ENCODE results near the gene COL23A1. TPM values are rescaled to one million over a fixed set of nuclear protein-coding genes. Genes with fewer than 3 reads are reported as not detected.

The COL23A1 gene
- total and polyA plus RNA-seq, 2 of the 13 experiments (the other 11 are each of a cell fraction or from before 2014, with no cell fraction given) = not detected

DNA sequence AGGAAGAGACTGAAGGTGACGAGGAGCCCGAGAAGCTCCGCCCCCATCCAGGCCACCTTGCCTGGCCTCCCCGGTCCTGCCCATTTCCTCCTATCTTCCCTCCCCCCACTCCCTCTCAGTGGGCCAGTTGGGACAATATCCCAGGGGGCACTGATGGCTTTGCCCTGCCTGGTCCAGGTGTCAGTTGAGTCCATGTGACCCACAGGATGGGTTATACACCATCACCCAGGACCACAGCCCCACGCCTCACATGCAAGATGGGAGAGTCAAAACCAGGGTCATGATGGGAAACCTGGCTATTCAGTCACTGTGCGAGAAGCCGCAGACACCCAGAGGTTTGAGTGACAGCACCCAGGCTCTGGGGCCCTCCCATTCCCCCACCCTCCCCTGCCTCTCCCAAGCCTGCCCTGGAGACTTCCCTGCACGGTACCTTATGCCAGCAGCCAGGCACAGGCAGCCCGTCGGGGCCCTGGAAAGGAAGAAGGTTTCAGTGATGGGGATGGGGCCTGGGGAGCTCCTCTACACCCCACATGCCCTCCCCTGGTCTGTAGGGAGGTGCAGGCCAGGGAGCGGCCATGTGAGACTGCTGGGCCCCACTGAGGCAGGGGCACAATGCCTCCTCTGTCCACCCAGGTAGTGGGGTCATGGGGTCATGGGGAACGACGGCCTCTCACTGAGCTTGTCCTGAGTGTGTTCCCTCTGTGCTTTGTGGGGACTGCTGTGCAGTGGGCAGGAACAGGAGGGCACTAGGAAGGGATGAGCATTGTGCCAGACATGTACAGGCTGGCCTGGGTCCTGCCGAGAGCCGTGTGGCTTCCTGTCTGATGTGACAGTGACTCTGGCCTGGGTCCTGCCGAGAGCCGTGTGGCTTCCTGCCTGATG, 351.2 kb downstream of the COL23A1 start:
- peak overlapping the region; percentile 84 for H2AFZ ChIP-seq (ENCODE audit: low read length)
- TF ChIP-seq GABPB1 (CRISPR knock-in tag; IDR thresholded peaks at IDR 0.05) (peak; percentile 49; the same call in 1 of the 2 replicates), ZFY (CRISPR knock-in tag; IDR thresholded peaks at IDR 0.05) (peak; percentile 56; the same call in 1 of the 2 replicates), SAP130 (CRISPR knock-in tag; IDR thresholded peaks at IDR 0.05; ENCODE audit: low read depth) (0 out of 2 replicates have a peak, but pooled peaks have one; percentile 15), ZNF556 (CRISPR knock-in tag; IDR thresholded peaks at IDR 0.05; ENCODE audit: borderline replicate concordance) (0 out of 2 replicates have a peak, but pooled peaks have one; percentile 61), ATM (IDR thresholded peaks at IDR 0.05; ENCODE audit: borderline replicate concordance) (no peak), NFYB (CRISPR knock-in tag; IDR thresholded peaks at IDR 0.05) (no peak), KLF13 (CRISPR knock-in tag; IDR thresholded peaks at IDR 0.05) (no peak), ZNF337 (CRISPR knock-in tag; IDR thresholded peaks at IDR 0.05; ENCODE audit: borderline replicate concordance, low read depth) (no peak), ATF7 (IDR thresholded peaks at IDR 0.05) (no peak), ATF7 (CRISPR knock-in tag; IDR thresholded peaks at IDR 0.05) (no peak), PHF8 (CRISPR knock-in tag; IDR thresholded peaks at IDR 0.05) (peak; percentile 13; the same call in 1 of the 2 replicates), NR2F6 (IDR thresholded peaks at IDR 0.05) (0 out of 2 replicates have a peak, but pooled peaks have one; percentile 24), NR2F6 (CRISPR knock-in tag; IDR thresholded peaks at IDR 0.05) (peak; percentile 27; the same call in 1 of the 2 replicates), TARDBP (CRISPR knock-in tag; IDR thresholded peaks at IDR 0.05) (no peak), KLF9 (CRISPR knock-in tag; IDR thresholded peaks at IDR 0.05; ENCODE audit: low read depth) (no peak), MBNL3 (CRISPR knock-in tag; conservative IDR thresholded peaks at IDR 0.05) (no peak), ZBTB38 (CRISPR knock-in tag; IDR thresholded peaks at IDR 0.05) (0 out of 2 replicates have a peak, but pooled peaks have one; percentile 14), KLF15 (CRISPR knock-in tag; IDR thresholded peaks at IDR 0.05; ENCODE audit: borderline replicate concordance) (no peak)
- TF ChIP-seq, protein P1, sequence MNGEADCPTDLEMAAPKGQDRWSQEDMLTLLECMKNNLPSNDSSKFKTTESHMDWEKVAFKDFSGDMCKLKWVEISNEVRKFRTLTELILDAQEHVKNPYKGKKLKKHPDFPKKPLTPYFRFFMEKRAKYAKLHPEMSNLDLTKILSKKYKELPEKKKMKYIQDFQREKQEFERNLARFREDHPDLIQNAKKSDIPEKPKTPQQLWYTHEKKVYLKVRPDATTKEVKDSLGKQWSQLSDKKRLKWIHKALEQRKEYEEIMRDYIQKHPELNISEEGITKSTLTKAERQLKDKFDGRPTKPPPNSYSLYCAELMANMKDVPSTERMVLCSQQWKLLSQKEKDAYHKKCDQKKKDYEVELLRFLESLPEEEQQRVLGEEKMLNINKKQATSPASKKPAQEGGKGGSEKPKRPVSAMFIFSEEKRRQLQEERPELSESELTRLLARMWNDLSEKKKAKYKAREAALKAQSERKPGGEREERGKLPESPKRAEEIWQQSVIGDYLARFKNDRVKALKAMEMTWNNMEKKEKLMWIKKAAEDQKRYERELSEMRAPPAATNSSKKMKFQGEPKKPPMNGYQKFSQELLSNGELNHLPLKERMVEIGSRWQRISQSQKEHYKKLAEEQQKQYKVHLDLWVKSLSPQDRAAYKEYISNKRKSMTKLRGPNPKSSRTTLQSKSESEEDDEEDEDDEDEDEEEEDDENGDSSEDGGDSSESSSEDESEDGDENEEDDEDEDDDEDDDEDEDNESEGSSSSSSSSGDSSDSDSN (CRISPR knock-in tag; IDR thresholded peaks at IDR 0.05) = peak; percentile 59
- TF ChIP-seq, protein P2, sequence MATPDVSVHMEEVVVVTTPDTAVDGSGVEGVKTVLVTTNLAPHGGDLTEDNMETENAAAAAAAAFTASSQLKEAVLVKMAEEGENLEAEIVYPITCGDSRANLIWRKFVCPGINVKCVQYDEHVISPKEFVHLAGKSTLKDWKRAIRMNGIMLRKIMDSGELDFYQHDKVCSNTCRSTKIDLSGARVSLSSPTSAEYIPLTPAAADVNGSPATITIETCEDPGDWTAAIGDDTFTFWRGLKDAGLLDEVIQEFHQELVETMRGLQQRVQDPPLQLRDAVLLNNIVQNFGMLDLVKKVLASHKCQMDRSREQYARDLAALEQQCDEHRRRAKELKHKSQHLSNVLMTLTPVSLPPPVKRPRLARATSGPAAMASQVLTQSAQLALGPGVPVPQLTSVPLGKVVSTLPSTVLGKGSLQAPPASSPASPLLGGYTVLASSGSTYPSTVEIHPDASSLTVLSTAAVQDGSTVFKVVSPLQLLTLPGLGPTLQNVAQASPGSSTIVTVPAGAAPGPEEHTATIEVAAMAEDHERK (CRISPR knock-in tag; IDR thresholded peaks at IDR 0.05; ENCODE audit: low read depth) = no peak
- TF ChIP-seq, protein P3, sequence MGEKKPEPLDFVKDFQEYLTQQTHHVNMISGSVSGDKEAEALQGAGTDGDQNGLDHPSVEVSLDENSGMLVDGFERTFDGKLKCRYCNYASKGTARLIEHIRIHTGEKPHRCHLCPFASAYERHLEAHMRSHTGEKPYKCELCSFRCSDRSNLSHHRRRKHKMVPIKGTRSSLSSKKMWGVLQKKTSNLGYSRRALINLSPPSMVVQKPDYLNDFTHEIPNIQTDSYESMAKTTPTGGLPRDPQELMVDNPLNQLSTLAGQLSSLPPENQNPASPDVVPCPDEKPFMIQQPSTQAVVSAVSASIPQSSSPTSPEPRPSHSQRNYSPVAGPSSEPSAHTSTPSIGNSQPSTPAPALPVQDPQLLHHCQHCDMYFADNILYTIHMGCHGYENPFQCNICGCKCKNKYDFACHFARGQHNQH (CRISPR knock-in tag; IDR thresholded peaks at IDR 0.05) = 0 out of 2 replicates have a peak, but pooled peaks have one; percentile 23

More for the DNA sequence above, 351.2 kb downstream of the COL23A1 start:
- no peaks in the 10 kb centered on the region; a peak in 2 of 5 replicates for H3K27me3 ChIP-seq (ENCODE audit: control insufficient read depth in 1 of 2, insufficient read depth in 2 of 2, low read length in 2 of 2)
- H3K4me1 ChIP-seq (ENCODE audit: insufficient read depth, low read length) = peaks cover 43% of the 10 kb centered on the region
- no peaks in the 10 kb centered on the region for H3K36me3 ChIP-seq (replicated peaks in 1 of 2; ENCODE audit: control insufficient read depth in 1 of 2, insufficient read depth in 2 of 2, low read length in 2 of 2)
- no peak overlapping the region for H3K27ac ChIP-seq (ENCODE audit: extremely low read length, insufficient read depth, low read length)
- no peak overlapping the region for H3K9ac ChIP-seq (ENCODE audit: insufficient read depth, low read depth, low read length)
- ChIA-PET POLR2A (no interaction called here), CTCF (ENCODE audit: low intra/inter-chr PET ratio, low total read pairs) (no interaction called here)
- no peaks in the 10 kb centered on the region for H3K79me2 ChIP-seq (ENCODE audit: insufficient read depth, low read length)
- ATAC-seq (peak; percentile 16; the same call in 2 of the 3 replicates), DNase-seq (ENCODE audit: low spot score) (no peak), FAIRE-seq (no peak)
- peak overlapping the region in 2 of 3 experiments; percentile 36 to 68; a peak in 2 of 6 replicates for H3K4me3 ChIP-seq (replicated peaks in 1 of 3; ENCODE audit: insufficient read depth in 1 of 3, low read depth in 2 of 3, low read length in 3 of 3)
- peak overlapping the region; percentile 99 for H3K4me2 ChIP-seq (ENCODE audit: low read depth, low read length)
- H4K20me1 ChIP-seq (ENCODE audit: insufficient read depth, low read length) = no peaks in the 10 kb centered on the region
- intact Hi-C loops (cut with micrococcal nuclease; ENCODE audit: unreplicated experiment) (no loop called here), in situ Hi-C loops (cut with HindIII; ENCODE audit: extremely low pct_ligation_motif_present, low pct_unique_long_range_greater_than_20kb) (no loop called here)
- H3K9me3 ChIP-seq (ENCODE audit: low read length) = no peaks in the 10 kb centered on the region
- BruUV-seq (replicated peaks) = no TSS peak
- 88% methylated on average over 4 of the region's 17 CpGs for WGBS (ENCODE audit: low lambda C conversion rate)
